Keratinocyte (primary cell): ENCODE measurements around the gene DSTYK.

Experiments used
- EZH2 ChIP-seq: IDR thresholded peaks from one replicate; pipeline ENCODE4 v1.6.1; 2012; ENCODE audit warnings: inconsistent platforms, mild to moderate bottlenecking, low read length, moderate library complexity
- TF ChIP-seq, protein P1 (sequence below), 3 experiments: IDR thresholded peaks in 1 of 3; conservative IDR thresholded peaks in 1 of 3; optimal IDR thresholded peaks in 1 of 3; 2 replicates in 2 of 3; 3 replicates in 1 of 3; pipeline versions ENCODE3 to v1.5.1; 2011; ENCODE audit warnings: low read length in 3 of 3, mild to moderate bottlenecking in 3 of 3, moderate library complexity in 2 of 3, control low read depth in 1 of 3, inconsistent platforms in 1 of 3; ENCODE audit not compliant: insufficient read depth in 2 of 3; ENCODE audit errors: extremely low read depth in 1 of 3

DNA sequence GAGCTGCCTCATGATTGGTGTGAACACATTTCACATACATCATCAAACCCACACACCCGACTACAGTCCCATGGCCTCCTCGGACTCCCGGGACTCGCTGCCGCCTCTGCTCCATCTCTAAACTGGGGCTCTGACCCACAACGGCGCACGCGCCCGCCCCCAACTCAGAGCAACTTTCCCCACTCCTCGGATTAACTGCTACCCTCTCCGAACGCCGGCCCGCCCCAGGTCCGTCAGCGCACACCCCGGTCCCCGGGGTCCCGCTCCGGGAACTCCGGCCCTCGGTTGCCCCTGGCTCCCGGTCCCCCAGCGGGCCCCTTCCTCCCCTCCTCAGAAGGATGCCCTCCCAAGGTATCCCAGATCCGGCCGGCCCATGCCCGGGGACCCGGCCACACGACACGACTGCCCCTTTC is 740 bp downstream of the DSTYK start:
- TF ChIP-seq, protein P1, sequence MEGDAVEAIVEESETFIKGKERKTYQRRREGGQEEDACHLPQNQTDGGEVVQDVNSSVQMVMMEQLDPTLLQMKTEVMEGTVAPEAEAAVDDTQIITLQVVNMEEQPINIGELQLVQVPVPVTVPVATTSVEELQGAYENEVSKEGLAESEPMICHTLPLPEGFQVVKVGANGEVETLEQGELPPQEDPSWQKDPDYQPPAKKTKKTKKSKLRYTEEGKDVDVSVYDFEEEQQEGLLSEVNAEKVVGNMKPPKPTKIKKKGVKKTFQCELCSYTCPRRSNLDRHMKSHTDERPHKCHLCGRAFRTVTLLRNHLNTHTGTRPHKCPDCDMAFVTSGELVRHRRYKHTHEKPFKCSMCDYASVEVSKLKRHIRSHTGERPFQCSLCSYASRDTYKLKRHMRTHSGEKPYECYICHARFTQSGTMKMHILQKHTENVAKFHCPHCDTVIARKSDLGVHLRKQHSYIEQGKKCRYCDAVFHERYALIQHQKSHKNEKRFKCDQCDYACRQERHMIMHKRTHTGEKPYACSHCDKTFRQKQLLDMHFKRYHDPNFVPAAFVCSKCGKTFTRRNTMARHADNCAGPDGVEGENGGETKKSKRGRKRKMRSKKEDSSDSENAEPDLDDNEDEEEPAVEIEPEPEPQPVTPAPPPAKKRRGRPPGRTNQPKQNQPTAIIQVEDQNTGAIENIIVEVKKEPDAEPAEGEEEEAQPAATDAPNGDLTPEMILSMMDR (optimal IDR thresholded peaks at IDR 0.05 in 1 of 3, IDR thresholded peaks at IDR 0.05 in 1 of 3, conservative IDR thresholded peaks at IDR 0.05 in 1 of 3; ENCODE audit: extremely low read depth in 1 of 3, insufficient read depth in 2 of 3, low read length in 3 of 3) = no peak
- TF ChIP-seq EZH2 = no peak
